ENCODE results near the gene GDAP1L1. TPM values are rescaled to one million over a fixed set of nuclear protein-coding genes. Genes with fewer than 3 reads are reported as not detected.
"Not testable (repeated sequence)": the region's sequence is repeated elsewhere in the genome, so short reads cannot be mapped to it uniquely, and the experiment has no call there.

GDAP1L1 gene
- total RNA-seq, 1 donor from 2014 or later, result 1.8 TPM

GRCh38 chr20:44228465-44229258 is 18.4 kb upstream of the GDAP1L1 start:
- Mint-ChIP-seq H3K36me3 (no peaks in the 10 kb centered on the region), H3K27ac (no peak overlapping the region), H3K9me3 (no peaks in the 10 kb centered on the region), H3K4me3 (no peak overlapping the region), H3K4me1 (ENCODE audit: unreplicated experiment) (no peaks in the 10 kb centered on the region), H3K27me3 (peaks cover 3% of the 10 kb centered on the region)
- TF ChIP-seq CTCF (conservative IDR thresholded peaks at IDR 0.05), result no peak
- no peak for DNase-seq (ENCODE audit: extremely low spot score, unreplicated experiment)

GRCh38 chr20:44231193-44231592 is 15.9 kb upstream of the GDAP1L1 start:
- peaks cover 3% of the 10 kb centered on the region for H3K27me3 Mint-ChIP-seq
- no peaks in the 10 kb centered on the region for H3K4me1 Mint-ChIP-seq (ENCODE audit: unreplicated experiment)
- no peak overlapping the region for H3K27ac Mint-ChIP-seq
- TF ChIP-seq CTCF (conservative IDR thresholded peaks at IDR 0.05), result no peak
- H3K36me3 Mint-ChIP-seq, result no peaks in the 10 kb centered on the region
- no peak overlapping the region for H3K4me3 Mint-ChIP-seq
- H3K9me3 Mint-ChIP-seq, result no peaks in the 10 kb centered on the region
- no peak for DNase-seq (ENCODE audit: extremely low spot score, unreplicated experiment)

- Mint-ChIP-seq H3K27me3 (peaks cover 3% of the 10 kb centered on the region), H3K4me1 (ENCODE audit: unreplicated experiment) (no peaks in the 10 kb centered on the region), H3K36me3 (no peaks in the 10 kb centered on the region), H3K9me3 (no peaks in the 10 kb centered on the region), H3K27ac (no peak overlapping the region), H3K4me3 (no peak overlapping the region)
- no peak for TF ChIP-seq CTCF (conservative IDR thresholded peaks at IDR 0.05)
- DNase-seq (ENCODE audit: extremely low spot score, unreplicated experiment), result no peak
Observed at GRCh38 chr20:44231713-44232468, 15.2 kb upstream of the GDAP1L1 start.

GRCh38 chr20:44232469-44232856 is 14.6 kb upstream of the GDAP1L1 start:
- H3K36me3 Mint-ChIP-seq; H3K9me3 Mint-ChIP-seq; H3K4me1 Mint-ChIP-seq (ENCODE audit: unreplicated experiment); DNase-seq (ENCODE audit: extremely low spot score, unreplicated experiment); H3K27me3 Mint-ChIP-seq; H3K4me3 Mint-ChIP-seq; H3K27ac Mint-ChIP-seq: not testable (repeated sequence)

GRCh38 chr20:44233436-44234016 is 13.6 kb upstream of the GDAP1L1 start:
- H3K36me3 Mint-ChIP-seq, result no peaks in the 10 kb centered on the region
- TF ChIP-seq CTCF (conservative IDR thresholded peaks at IDR 0.05), result no peak
- no peak for DNase-seq (ENCODE audit: extremely low spot score, unreplicated experiment)
- no peak overlapping the region for H3K4me3 Mint-ChIP-seq
- no peaks in the 10 kb centered on the region for H3K4me1 Mint-ChIP-seq (ENCODE audit: unreplicated experiment)
- no peak overlapping the region for H3K27ac Mint-ChIP-seq
- no peaks in the 10 kb centered on the region for H3K9me3 Mint-ChIP-seq
- H3K27me3 Mint-ChIP-seq, result peaks cover 3% of the 10 kb centered on the region

All from type B pancreatic cell (in vitro differentiated cells).